ENCODE measurements around the gene AKAIN1. TPM values are rescaled to one million over a fixed set of nuclear protein-coding genes. Genes with fewer than 3 reads are reported as not detected.
A peak's percentile ranks its signal among the peaks of the same experiment; 100 is the strongest.

The AKAIN1 gene
- total and polyA plus RNA-seq, 9 donors: 0.18 to 0.49 TPM; not detected in 7

GRCh38 chr18:5145168-5145825 lies 51.8 kb downstream of the AKAIN1 start:
- Histone ChIP-seq H3K4me1 (ENCODE audit: control insufficient read depth, insufficient read depth, low read length) (no peaks in the 10 kb centered on the region), H3K4me3 (ENCODE audit: low read length) (no peak overlapping the region), H3K27me3 (ENCODE audit: control insufficient read depth, insufficient read depth, low read length) (no peaks in the 10 kb centered on the region), H3K27ac (ENCODE audit: low read length) (no peak overlapping the region), H3K36me3 (ENCODE audit: control insufficient read depth, insufficient read depth, low read length) (no peaks in the 10 kb centered on the region), H3K9me3 (replicated peaks; ENCODE audit: control insufficient read depth, low read depth, low read length) (no peaks in the 10 kb centered on the region)
- peak; percentile 9 for DNase-seq
- 40% methylated on average over 8 of the region's 10 CpGs for WGBS (ENCODE audit: insufficient coverage)

GRCh38 chr18:5144629-5145028 lies 52.4 kb downstream of the AKAIN1 start:
- Histone ChIP-seq H3K27ac (ENCODE audit: low read length) (no peak overlapping the region), H3K9me3 (replicated peaks; ENCODE audit: control insufficient read depth, low read depth, low read length) (no peaks in the 10 kb centered on the region), H3K27me3 (ENCODE audit: control insufficient read depth, insufficient read depth, low read length) (no peaks in the 10 kb centered on the region), H3K4me3 (ENCODE audit: low read length) (no peak overlapping the region), H3K36me3 (ENCODE audit: control insufficient read depth, insufficient read depth, low read length) (no peaks in the 10 kb centered on the region), H3K4me1 (ENCODE audit: control insufficient read depth, insufficient read depth, low read length) (no peaks in the 10 kb centered on the region)
- WGBS (ENCODE audit: insufficient coverage): no CpG with 5 or more reads among the region's 1 CpG
- peak; percentile 30 for DNase-seq

- no peak overlapping the region for H3K27ac ChIP-seq (ENCODE audit: low read length)
- H3K36me3 ChIP-seq (ENCODE audit: control insufficient read depth, insufficient read depth, low read length): no peaks in the 10 kb centered on the region
- H3K4me3 ChIP-seq (ENCODE audit: low read length): no peak overlapping the region
- H3K9me3 ChIP-seq (replicated peaks; ENCODE audit: control insufficient read depth, low read depth, low read length): no peaks in the 10 kb centered on the region
- H3K27me3 ChIP-seq (ENCODE audit: control insufficient read depth, insufficient read depth, low read length): no peaks in the 10 kb centered on the region
- no peaks in the 10 kb centered on the region for H3K4me1 ChIP-seq (ENCODE audit: control insufficient read depth, insufficient read depth, low read length)
- no peak for DNase-seq
- no CpG with 5 or more reads among the region's 2 CpGs for WGBS (ENCODE audit: insufficient coverage)
These were observed 54.2 kb downstream of the AKAIN1 start for GRCh38 chr18:5142859-5143258.

- Histone ChIP-seq H3K9me3 (replicated peaks; ENCODE audit: control insufficient read depth, low read depth, low read length) (no peaks in the 10 kb centered on the region), H3K36me3 (ENCODE audit: control insufficient read depth, insufficient read depth, low read length) (no peaks in the 10 kb centered on the region), H3K27ac (ENCODE audit: low read length) (no peak overlapping the region), H3K4me3 (ENCODE audit: low read length) (no peak overlapping the region), H3K4me1 (ENCODE audit: control insufficient read depth, insufficient read depth, low read length) (no peaks in the 10 kb centered on the region), H3K27me3 (ENCODE audit: control insufficient read depth, insufficient read depth, low read length) (no peaks in the 10 kb centered on the region)
- WGBS (ENCODE audit: insufficient coverage): 40% methylated on average over 1 of the region's 4 CpGs
- DNase-seq: no peak
These were observed 54.9 kb downstream of the AKAIN1 start for GRCh38 chr18:5142131-5142530.

- Histone ChIP-seq H3K36me3 (ENCODE audit: control insufficient read depth, insufficient read depth, low read length) (no peaks in the 10 kb centered on the region), H3K27me3 (ENCODE audit: control insufficient read depth, insufficient read depth, low read length) (no peaks in the 10 kb centered on the region), H3K9me3 (replicated peaks; ENCODE audit: control insufficient read depth, low read depth, low read length) (no peaks in the 10 kb centered on the region), H3K4me3 (ENCODE audit: low read length) (no peak overlapping the region), H3K4me1 (ENCODE audit: control insufficient read depth, insufficient read depth, low read length) (no peaks in the 10 kb centered on the region), H3K27ac (ENCODE audit: low read length) (no peak overlapping the region)
- WGBS (ENCODE audit: insufficient coverage): 70% methylated on average over 1 of the region's 2 CpGs
- DNase-seq: no peak
These were observed 59.8 kb downstream of the AKAIN1 start for GRCh38 chr18:5137261-5137660.

GRCh38 chr18:5132987-5133386 lies 64.1 kb downstream of the AKAIN1 start:
- H3K4me1 ChIP-seq (ENCODE audit: control insufficient read depth, insufficient read depth, low read length): no peaks in the 10 kb centered on the region
- H3K9me3 ChIP-seq (replicated peaks; ENCODE audit: control insufficient read depth, low read depth, low read length): no peaks in the 10 kb centered on the region
- H3K27ac ChIP-seq (ENCODE audit: low read length): no peak overlapping the region
- H3K27me3 ChIP-seq (ENCODE audit: control insufficient read depth, insufficient read depth, low read length): no peaks in the 10 kb centered on the region
- no peaks in the 10 kb centered on the region for H3K36me3 ChIP-seq (ENCODE audit: control insufficient read depth, insufficient read depth, low read length)
- no peak for DNase-seq
- 95% methylated on average over 15 of the region's 20 CpGs for WGBS (ENCODE audit: insufficient coverage)
- H3K4me3 ChIP-seq (ENCODE audit: low read length): no peak overlapping the region

- Histone ChIP-seq H3K9me3 (replicated peaks; ENCODE audit: control insufficient read depth, low read depth, low read length) (peaks cover 16% of the 10 kb centered on the region), H3K27me3 (ENCODE audit: control insufficient read depth, insufficient read depth, low read length) (no peaks in the 10 kb centered on the region), H3K4me3 (ENCODE audit: low read length) (no peak overlapping the region), H3K27ac (ENCODE audit: low read length) (no peak overlapping the region), H3K36me3 (ENCODE audit: control insufficient read depth, insufficient read depth, low read length) (no peaks in the 10 kb centered on the region), H3K4me1 (ENCODE audit: control insufficient read depth, insufficient read depth, low read length) (no peaks in the 10 kb centered on the region)
- WGBS (ENCODE audit: insufficient coverage): 100% methylated on average over 1 of the region's 2 CpGs
- no peak for DNase-seq
These were observed 74.8 kb downstream of the AKAIN1 start for GRCh38 chr18:5122272-5122671.

- Histone ChIP-seq H3K9me3 (replicated peaks; ENCODE audit: control insufficient read depth, low read depth, low read length) (no peaks in the 10 kb centered on the region), H3K4me1 (ENCODE audit: control insufficient read depth, insufficient read depth, low read length) (no peaks in the 10 kb centered on the region), H3K27ac (ENCODE audit: low read length) (no peak overlapping the region), H3K36me3 (ENCODE audit: control insufficient read depth, insufficient read depth, low read length) (no peaks in the 10 kb centered on the region), H3K27me3 (ENCODE audit: control insufficient read depth, insufficient read depth, low read length) (no peaks in the 10 kb centered on the region), H3K4me3 (ENCODE audit: low read length) (no peak overlapping the region)
- DNase-seq: no peak
These were observed 86.8 kb downstream of the AKAIN1 start for GRCh38 chr18:5110266-5110665.

- no peaks in the 10 kb centered on the region for H3K36me3 ChIP-seq (ENCODE audit: control insufficient read depth, insufficient read depth, low read length)
- no peaks in the 10 kb centered on the region for H3K9me3 ChIP-seq (replicated peaks; ENCODE audit: control insufficient read depth, low read depth, low read length)
- H3K4me1 ChIP-seq (ENCODE audit: control insufficient read depth, insufficient read depth, low read length): no peaks in the 10 kb centered on the region
- H3K4me3 ChIP-seq (ENCODE audit: low read length): no peak overlapping the region
- H3K27ac ChIP-seq (ENCODE audit: low read length): no peak overlapping the region
- no CpG with 5 or more reads among the region's 2 CpGs for WGBS (ENCODE audit: insufficient coverage)
- no peaks in the 10 kb centered on the region for H3K27me3 ChIP-seq (ENCODE audit: control insufficient read depth, insufficient read depth, low read length)
- DNase-seq: peak; percentile 15
These were observed 89.1 kb downstream of the AKAIN1 start for GRCh38 chr18:5107988-5108387.

GRCh38 chr18:5106730-5107129 lies 90.3 kb downstream of the AKAIN1 start:
- DNase-seq: no peak
- WGBS (ENCODE audit: insufficient coverage): no CpG with 5 or more reads among the region's 1 CpG
- H3K4me3 ChIP-seq (ENCODE audit: low read length): no peak overlapping the region
- H3K9me3 ChIP-seq (replicated peaks; ENCODE audit: control insufficient read depth, low read depth, low read length): no peaks in the 10 kb centered on the region
- H3K27me3 ChIP-seq (ENCODE audit: control insufficient read depth, insufficient read depth, low read length): no peaks in the 10 kb centered on the region
- H3K27ac ChIP-seq (ENCODE audit: low read length): no peak overlapping the region
- H3K4me1 ChIP-seq (ENCODE audit: control insufficient read depth, insufficient read depth, low read length): no peaks in the 10 kb centered on the region
- H3K36me3 ChIP-seq (ENCODE audit: control insufficient read depth, insufficient read depth, low read length): no peaks in the 10 kb centered on the region

- Histone ChIP-seq H3K4me1 (ENCODE audit: control insufficient read depth, insufficient read depth, low read length) (no peaks in the 10 kb centered on the region), H3K27ac (ENCODE audit: low read length) (no peak overlapping the region), H3K36me3 (ENCODE audit: control insufficient read depth, insufficient read depth, low read length) (no peaks in the 10 kb centered on the region), H3K27me3 (ENCODE audit: control insufficient read depth, insufficient read depth, low read length) (no peaks in the 10 kb centered on the region), H3K9me3 (replicated peaks; ENCODE audit: control insufficient read depth, low read depth, low read length) (no peaks in the 10 kb centered on the region), H3K4me3 (ENCODE audit: low read length) (no peak overlapping the region)
- no peak for DNase-seq
- 76% methylated on average over 2 of the region's 3 CpGs for WGBS (ENCODE audit: insufficient coverage)
These were observed 92.8 kb downstream of the AKAIN1 start for GRCh38 chr18:5104246-5104645.
